Aorta (tissue), 5 donors: Measurements from ENCODE around the gene DDOST. TPM values are rescaled to one million over a fixed set of nuclear protein-coding genes. Genes with fewer than 3 reads are reported as not detected.

Source experiments
- ATAC-seq: fragments of 200-7000 bp; cut with Tn5 transposase; one replicate; pipeline ENCODE4 v1.9.1; 2022; ENCODE audit warnings: moderate library complexity; ENCODE audit not compliant: low FRiP score
- DNase-seq, 2 donors: peaks; one replicate each; pipeline ENCODE4 v3.0.0-alpha.2; 2020
- H3K27ac ChIP-seq, 2 donors: one replicate each; pipeline ENCODE4 v1.5.1; 2013; ENCODE audit warnings: low read length in 2 of 2, mild to moderate bottlenecking in 2 of 2, moderate library complexity in 2 of 2, control low read depth in 1 of 2, inconsistent platforms in 1 of 2, low read depth in 1 of 2
- H3K27me3 ChIP-seq, 2 donors: one replicate each; pipeline ENCODE4 v1.6.1; 2013; ENCODE audit warnings: control low read depth in 1 of 2, low read length in 1 of 2, mild to moderate bottlenecking in 1 of 2, moderate library complexity in 1 of 2; ENCODE audit not compliant: insufficient read depth in 2 of 2, control insufficient read depth in 1 of 2
- H3K36me3 ChIP-seq, 2 donors: one replicate each; pipeline ENCODE4 v1.6.1; 2013; ENCODE audit warnings: control low read depth in 1 of 2, low read length in 1 of 2, mild to moderate bottlenecking in 1 of 2; ENCODE audit not compliant: insufficient read depth in 2 of 2, control insufficient read depth in 1 of 2
- H3K4me1 ChIP-seq, 2 donors: one replicate each; pipeline ENCODE4 v1.6.1; 2013; ENCODE audit warnings: low read length in 2 of 2, control low read depth in 1 of 2, mild to moderate bottlenecking in 1 of 2, moderate library complexity in 1 of 2; ENCODE audit not compliant: insufficient read depth in 2 of 2, control insufficient read depth in 1 of 2
- H3K4me3 ChIP-seq, 2 donors: one replicate each; pipeline ENCODE4 v1.5.1; 2013; ENCODE audit warnings: low read length in 2 of 2, control low read depth in 1 of 2, mild to moderate bottlenecking in 1 of 2
- H3K9me3 ChIP-seq: one replicate; pipeline ENCODE4 v1.6.1; 2013; ENCODE audit warnings: mild to moderate bottlenecking, low read length; ENCODE audit not compliant: control insufficient read depth
- WGBS, 2 donors: extraction: QIAGEN DNeasy Blood & Tissue Kit; methylation state at CpG; one replicate each; pipeline ENCODE4 v1.1.7; 2013; 5-methylcytosine and 5-hydroxymethylcytosine counted together
- intact Hi-C, 2 donors: fragments of 100-400 bp; cut with DNase I; formaldehyde crosslinking; loops; one replicate each; pipeline versions ENCODE4 v1.14.2 to v1.15.0; 2022
- polyA plus RNA-seq, 2 donors: library from polyadenylated mRNA; stranded (reverse); fragments of 200-250 nt; gene quantifications; one replicate each; pipeline ENCODE4 v1.2.3, GENCODE V29; 2013
- total RNA-seq, 2 donors: library from RNA; stranded (reverse); fragmentation: NEBNext Ultra II Directional; extraction: Animal tissue kit (Norgen Biotek cat#: 25700); gene quantifications; one replicate each; pipeline ENCODE4 v1.2.1, GENCODE V29; 2021
- donor health status: healthy with polysubstance abuse.
- donor health status: Bipolar disorder and iron deficiency.
- donor health status: DM: no; HTN: no; CAD: no.
- donor health status: DM: no; HTN: no; CAD: no.
- donor health status: DM: yes; HTN: yes; CAD: no.

DDOST gene
- total and polyA plus RNA-seq, 4 donors = 86.3 to 174 (median 129) TPM

DNA sequence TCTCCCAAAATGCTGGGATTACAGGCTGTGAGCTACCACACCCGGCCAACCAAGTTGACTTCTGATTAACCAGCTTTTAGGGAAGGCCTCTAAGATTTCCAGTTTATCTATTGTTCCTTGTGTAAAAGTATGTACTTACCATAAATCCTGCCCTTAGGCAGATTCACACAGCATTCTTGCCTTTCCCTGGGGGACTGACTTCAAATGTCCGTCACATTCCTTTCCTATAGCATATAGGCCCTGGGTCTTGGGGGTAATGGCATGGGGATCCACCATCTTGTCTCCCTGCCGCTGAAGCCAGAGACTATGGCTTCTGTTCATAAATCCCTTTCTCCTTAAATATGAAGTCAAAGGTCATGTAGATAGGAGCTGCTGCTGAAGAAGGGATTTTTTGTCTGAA lies 28.8 kb downstream of the DDOST start:
- H3K4me1 ChIP-seq = peaks cover 0 to 6% of the 10 kb centered on the region in 2 donors
- WGBS, 2 donors = 78 to 82% methylated on average over 3 of the region's 3 CpGs
- no peak for DNase-seq
- no peaks in the 10 kb centered on the region for H3K36me3 ChIP-seq
- H3K9me3 ChIP-seq = no peaks in the 10 kb centered on the region
- intact Hi-C loops = loop anchor here in 1 of 2 donors (5.0 kb wide), 1 partner anchor 55 kb away; no protein-coding TSS in a partner anchor
- H3K4me3 ChIP-seq = no peak overlapping the region
- H3K27ac ChIP-seq = no peak overlapping the region
- H3K27me3 ChIP-seq = no peaks in the 10 kb centered on the region
- ATAC-seq = no peak

DNA sequence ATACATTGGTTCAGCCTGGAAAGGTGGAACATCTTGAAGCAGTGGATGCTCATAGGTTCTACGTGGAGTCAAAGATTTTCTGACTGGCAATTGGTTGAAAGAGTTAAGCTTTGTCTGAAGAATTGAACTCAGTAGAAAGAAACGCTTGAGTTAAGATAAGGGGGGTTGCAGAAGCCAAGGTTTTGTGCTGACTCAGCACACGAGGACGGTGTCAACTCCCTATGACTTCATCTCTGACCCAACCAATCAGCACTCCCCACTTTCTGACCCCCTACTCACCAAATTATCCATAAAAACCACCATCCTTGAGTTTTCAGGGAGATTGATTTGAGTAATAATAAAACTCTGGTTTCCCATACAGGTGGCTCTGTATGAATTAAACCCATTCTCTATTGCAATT lies 30.4 kb downstream of the DDOST start:
- no peak overlapping the region for H3K4me3 ChIP-seq
- 10 to 14% methylated on average over 4 of the region's 4 CpGs for WGBS, 2 donors
- H3K27me3 ChIP-seq = no peaks in the 10 kb centered on the region
- no peak overlapping the region for H3K27ac ChIP-seq
- intact Hi-C loops = loop anchor here in 1 of 2 donors (5.0 kb wide), 1 partner anchor 53 kb away; no protein-coding TSS in a partner anchor
- no peaks in the 10 kb centered on the region for H3K9me3 ChIP-seq
- no peaks in the 10 kb centered on the region for H3K36me3 ChIP-seq
- no peak for DNase-seq
- H3K4me1 ChIP-seq = peaks cover 0 to 6% of the 10 kb centered on the region in 2 donors
- no peak for ATAC-seq

DNA sequence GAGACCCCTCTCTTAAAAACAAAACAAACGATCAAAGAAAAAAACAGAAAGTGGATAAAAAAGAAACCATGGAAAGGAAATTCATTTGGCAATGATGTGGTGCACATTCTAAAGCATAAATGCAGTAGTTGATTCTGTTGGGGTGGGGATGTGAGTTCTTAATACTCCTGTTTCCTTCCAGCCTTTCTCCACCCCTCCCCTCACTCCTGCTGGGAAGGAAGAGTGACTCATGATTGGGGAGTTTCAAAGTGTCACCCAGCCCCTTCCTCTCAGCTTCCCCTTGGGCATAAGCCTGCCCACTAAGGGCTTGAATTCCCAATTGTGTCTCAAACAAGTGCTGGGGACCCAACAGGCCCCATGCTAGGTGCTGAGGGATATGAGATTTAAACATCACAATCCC lies 34.6 kb downstream of the DDOST start:
- Histone ChIP-seq H3K4me3 (no peak overlapping the region), H3K27ac (no peak overlapping the region), H3K36me3 (no peaks in the 10 kb centered on the region), H3K9me3 (no peaks in the 10 kb centered on the region), H3K27me3 (no peaks in the 10 kb centered on the region), H3K4me1 (no peaks in the 10 kb centered on the region)
- intact Hi-C loops = no loop called here
- ATAC-seq = no peak
- no peak for DNase-seq
- WGBS, 2 donors = 53 to 64% methylated on average over 1 of the region's 1 CpG

DNA sequence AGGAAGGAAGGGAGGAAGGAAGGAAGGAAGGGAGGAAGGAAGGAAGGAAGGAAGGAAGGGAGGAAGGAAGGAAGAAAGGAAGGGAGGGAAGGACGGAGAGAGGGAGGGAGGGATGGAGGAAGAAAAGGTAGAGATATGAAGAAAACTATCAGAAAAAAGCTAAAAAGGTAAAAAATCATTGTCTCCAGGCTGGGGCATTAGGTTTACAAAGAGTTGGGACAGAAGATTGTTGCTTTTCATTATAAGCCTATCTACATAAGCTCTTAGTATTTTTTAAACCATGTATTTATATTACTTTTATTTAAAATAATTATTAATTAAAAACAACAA lies 35.1 kb downstream of the DDOST start:
- Histone ChIP-seq H3K4me1 (no peaks in the 10 kb centered on the region), H3K27me3 (no peaks in the 10 kb centered on the region), H3K36me3 (no peaks in the 10 kb centered on the region), H3K4me3 (no peak overlapping the region), H3K9me3 (no peaks in the 10 kb centered on the region), H3K27ac (no peak overlapping the region)
- 66 to 80% methylated on average over 1 of the region's 1 CpG for WGBS, 2 donors
- no peak for DNase-seq
- intact Hi-C loops = no loop called here
- no peak for ATAC-seq

DNA sequence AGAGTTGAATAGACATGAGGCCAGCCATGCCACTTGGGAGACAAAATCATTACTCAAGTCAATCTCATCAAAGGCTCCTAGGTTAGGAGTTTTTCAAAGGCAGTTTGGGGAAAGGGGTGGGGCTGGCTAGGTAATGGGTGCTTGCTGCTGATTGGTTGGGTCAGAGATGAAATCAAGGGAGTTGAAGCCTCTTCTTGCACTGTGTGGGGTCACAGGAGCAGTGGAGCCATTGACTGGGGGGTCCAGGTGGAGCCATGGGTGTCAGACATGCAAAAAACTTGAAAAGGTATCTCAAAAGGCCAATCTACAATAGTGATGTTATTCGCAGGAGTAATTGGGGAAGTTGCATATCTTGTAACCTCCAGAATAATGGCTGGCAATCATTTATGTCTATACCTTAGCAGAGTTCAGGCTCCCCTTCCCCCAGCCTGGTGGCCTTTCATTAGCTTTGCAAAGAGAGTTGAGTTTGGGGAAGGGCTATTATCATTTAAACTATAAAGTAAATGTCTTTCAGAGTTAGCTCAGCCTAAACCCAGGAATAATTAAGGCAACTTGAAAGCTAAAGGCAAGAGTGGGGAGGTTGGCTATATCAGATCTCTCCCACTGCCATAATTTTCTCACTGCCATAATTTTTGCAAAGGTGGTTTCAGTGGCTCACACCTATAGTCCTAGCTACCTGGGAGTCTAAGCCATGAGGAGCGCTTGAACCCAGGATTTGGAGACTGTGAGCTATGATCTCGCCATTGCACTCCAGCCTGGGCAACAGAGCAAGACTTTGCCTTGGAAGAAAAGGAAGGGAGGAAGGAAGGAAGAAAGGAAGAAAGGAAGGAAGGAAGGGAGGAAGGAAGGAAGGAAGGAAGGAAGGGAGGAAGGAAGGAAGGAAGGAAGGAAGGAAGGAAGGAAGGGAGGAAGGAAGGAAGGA lies 35.7 kb downstream of the DDOST start:
- H3K4me3 ChIP-seq = no peak overlapping the region
- no peaks in the 10 kb centered on the region for H3K4me1 ChIP-seq
- no peak overlapping the region for H3K27ac ChIP-seq
- ATAC-seq = no peak
- intact Hi-C loops = no loop called here
- H3K9me3 ChIP-seq = no peaks in the 10 kb centered on the region
- H3K27me3 ChIP-seq = no peaks in the 10 kb centered on the region
- 68 to 70% methylated on average over 3 of the region's 3 CpGs for WGBS, 2 donors
- DNase-seq = no peak
- H3K36me3 ChIP-seq = no peaks in the 10 kb centered on the region

DNA sequence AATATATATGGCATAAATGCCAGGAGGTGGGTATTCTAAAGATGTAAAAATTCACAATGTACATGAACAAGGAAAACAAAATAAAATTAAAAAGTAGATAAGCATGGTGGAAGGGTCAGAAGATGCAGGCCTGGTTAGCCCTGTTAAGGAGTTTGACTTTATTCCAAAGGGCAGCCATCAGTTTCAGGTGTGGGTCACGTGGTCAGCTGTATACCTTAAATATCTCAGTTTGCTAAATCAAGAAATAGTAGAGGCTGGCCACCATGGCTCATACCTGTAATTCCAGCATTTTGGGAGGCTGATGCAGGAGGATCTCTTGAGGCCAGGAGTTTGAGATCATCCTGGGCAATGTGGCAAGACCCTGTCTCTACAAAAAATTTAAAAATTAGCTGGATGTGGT lies 36.5 kb downstream of the DDOST start:
- ATAC-seq = no peak
- Histone ChIP-seq H3K9me3 (no peaks in the 10 kb centered on the region), H3K4me3 (no peak overlapping the region), H3K4me1 (no peaks in the 10 kb centered on the region), H3K27ac (no peak overlapping the region), H3K27me3 (no peaks in the 10 kb centered on the region), H3K36me3 (no peaks in the 10 kb centered on the region)
- intact Hi-C loops = no loop called here
- WGBS, 2 donors = 67 to 82% methylated on average over 1 of the region's 1 CpG
- no peak for DNase-seq

DNA sequence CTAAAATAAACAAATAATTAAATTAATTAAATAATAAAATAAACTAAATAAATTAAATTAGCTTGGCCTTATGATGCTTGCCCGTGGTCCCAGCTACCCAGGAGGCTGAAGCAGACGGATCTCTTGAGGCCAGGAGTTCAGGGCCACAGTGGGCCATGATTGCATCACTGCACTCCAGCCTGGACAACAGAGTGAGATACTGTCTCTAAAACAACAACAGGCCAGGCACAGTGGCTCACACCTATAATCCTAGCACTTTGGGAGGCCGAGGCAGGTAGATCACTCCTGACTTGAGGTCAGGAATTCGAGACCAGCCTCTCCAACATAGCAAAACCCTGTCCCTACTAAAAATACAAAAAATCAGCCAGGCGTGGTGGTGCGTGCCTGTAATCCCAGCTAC lies 40.2 kb downstream of the DDOST start:
- DNase-seq (no peak), ATAC-seq (no peak)
- Histone ChIP-seq H3K36me3 (no peaks in the 10 kb centered on the region), H3K27ac (no peak overlapping the region), H3K4me3 (no peak overlapping the region), H3K4me1 (no peaks in the 10 kb centered on the region), H3K27me3 (no peaks in the 10 kb centered on the region), H3K9me3 (no peaks in the 10 kb centered on the region)
- 78 to 95% methylated on average over 6 of the region's 6 CpGs for whole genome bisulfite sequencing, 2 donors
- intact Hi-C loops = no loop called here

DNA sequence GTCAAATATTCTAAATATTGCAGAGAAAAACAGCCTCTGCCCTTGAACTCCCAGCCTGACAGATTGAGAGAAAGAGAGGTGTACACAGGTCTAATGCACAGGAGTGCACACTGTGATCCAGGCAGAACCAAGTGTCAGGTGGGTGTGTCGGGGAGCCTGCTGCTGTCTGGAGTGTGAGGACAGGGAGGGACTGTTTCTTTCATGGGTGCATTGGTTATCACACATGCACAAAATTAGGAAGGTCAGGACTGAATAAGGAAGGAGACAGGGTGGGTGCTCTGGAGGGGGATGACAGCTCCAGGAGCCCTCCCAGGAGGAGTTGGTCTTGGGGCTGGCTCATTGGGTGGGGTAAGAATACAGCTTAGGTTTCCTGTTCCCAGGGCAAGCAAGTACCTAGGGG lies 41.2 kb downstream of the DDOST start:
- intact Hi-C loops = no loop called here
- no peak for DNase-seq
- Histone ChIP-seq H3K4me1 (no peaks in the 10 kb centered on the region), H3K4me3 (no peak overlapping the region), H3K27me3 (no peaks in the 10 kb centered on the region), H3K9me3 (no peaks in the 10 kb centered on the region), H3K27ac (no peak overlapping the region), H3K36me3 (no peaks in the 10 kb centered on the region)
- 74 to 80% methylated on average over 1 of the region's 1 CpG for WGBS, 2 donors
- ATAC-seq = no peak

DNA sequence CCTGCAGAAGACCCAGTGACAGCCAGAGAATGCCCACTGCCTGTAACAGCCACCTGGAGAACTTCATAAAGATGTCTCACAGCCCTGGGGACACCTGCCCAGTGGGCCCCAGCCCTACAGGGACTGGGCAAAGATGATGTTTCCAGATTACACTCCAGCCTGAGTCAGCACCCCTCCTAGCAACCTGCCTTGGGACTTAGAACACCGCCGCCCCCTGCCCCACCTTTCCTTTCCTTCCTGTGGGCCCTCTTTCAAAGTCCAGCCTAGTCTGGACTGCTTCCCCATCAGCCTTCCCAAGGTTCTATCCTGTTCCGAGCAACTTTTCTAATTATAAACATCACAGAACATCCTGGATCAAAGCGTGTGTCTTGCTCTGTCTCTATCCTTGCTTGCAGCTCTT lies 42.6 kb downstream of the DDOST start:
- no peak overlapping the region for H3K27ac ChIP-seq
- no peak overlapping the region for H3K4me3 ChIP-seq
- DNase-seq (no peak), ATAC-seq (no peak)
- intact Hi-C loops = no loop called here
- H3K27me3 ChIP-seq = no peaks in the 10 kb centered on the region
- no peaks in the 10 kb centered on the region for H3K4me1 ChIP-seq
- 73 to 74% methylated on average over 4 of the region's 4 CpGs for WGBS, 2 donors
- no peaks in the 10 kb centered on the region for H3K36me3 ChIP-seq
- H3K9me3 ChIP-seq = no peaks in the 10 kb centered on the region
